Measurements from ENCODE around the gene TWIST2. TPM values are rescaled to one million over a fixed set of nuclear protein-coding genes. Genes with fewer than 3 reads are reported as not detected.

The TWIST2 gene
- total RNA-seq, 2 donors from 2014 or later: 6.2 to 26.1 TPM

GRCh38 chr2:238865744-238866355, 18.0 kb downstream of the TWIST2 start:
- no peak overlapping the region for H3K27ac ChIP-seq
- no peaks in the 10 kb centered on the region for H3K27me3 ChIP-seq
- no peaks in the 10 kb centered on the region for H3K9me3 ChIP-seq
- peaks cover 0 to 30% of the 10 kb centered on the region in 2 donors for H3K4me1 ChIP-seq
- no peaks in the 10 kb centered on the region for H3K36me3 ChIP-seq
- DNase-seq (ENCODE audit: low spot score): no peak
- H3K4me3 ChIP-seq: no peak overlapping the region
- TF ChIP-seq, protein P1, sequence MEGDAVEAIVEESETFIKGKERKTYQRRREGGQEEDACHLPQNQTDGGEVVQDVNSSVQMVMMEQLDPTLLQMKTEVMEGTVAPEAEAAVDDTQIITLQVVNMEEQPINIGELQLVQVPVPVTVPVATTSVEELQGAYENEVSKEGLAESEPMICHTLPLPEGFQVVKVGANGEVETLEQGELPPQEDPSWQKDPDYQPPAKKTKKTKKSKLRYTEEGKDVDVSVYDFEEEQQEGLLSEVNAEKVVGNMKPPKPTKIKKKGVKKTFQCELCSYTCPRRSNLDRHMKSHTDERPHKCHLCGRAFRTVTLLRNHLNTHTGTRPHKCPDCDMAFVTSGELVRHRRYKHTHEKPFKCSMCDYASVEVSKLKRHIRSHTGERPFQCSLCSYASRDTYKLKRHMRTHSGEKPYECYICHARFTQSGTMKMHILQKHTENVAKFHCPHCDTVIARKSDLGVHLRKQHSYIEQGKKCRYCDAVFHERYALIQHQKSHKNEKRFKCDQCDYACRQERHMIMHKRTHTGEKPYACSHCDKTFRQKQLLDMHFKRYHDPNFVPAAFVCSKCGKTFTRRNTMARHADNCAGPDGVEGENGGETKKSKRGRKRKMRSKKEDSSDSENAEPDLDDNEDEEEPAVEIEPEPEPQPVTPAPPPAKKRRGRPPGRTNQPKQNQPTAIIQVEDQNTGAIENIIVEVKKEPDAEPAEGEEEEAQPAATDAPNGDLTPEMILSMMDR (IDR thresholded peaks at IDR 0.05): no peak

DNA sequence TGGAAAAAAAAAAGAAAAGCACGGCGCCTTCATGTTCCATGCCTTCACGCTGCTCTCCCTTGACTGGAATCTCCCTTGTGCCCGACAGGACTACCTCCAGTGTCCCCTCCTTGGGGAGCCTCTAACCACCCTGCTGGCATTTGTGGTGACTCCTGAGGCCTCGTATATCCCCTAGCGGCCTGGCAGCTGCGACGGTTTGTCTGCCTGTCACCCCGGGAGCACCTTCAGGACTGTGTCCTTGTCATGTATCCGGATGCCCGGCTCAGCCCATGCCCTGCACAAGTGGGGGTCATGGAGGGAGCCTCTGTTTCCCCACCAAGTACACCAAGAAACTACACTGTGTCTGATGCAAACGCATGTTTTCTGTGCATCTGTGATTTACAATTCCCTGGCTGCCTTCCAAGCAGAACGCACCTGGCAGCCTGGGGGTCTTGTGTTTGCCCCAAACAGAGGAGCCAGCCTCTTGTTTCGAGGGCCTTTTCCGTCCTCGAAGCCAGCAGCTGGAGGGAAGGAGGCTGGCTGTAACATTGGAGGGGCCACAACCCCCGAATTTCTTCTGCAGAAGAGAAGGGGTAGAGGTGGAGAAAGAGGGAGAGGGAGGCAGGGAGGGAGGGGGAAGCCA, 18.9 kb downstream of the TWIST2 start:
- Histone ChIP-seq H3K4me3 (no peak overlapping the region), H3K4me1 (peaks cover 0 to 30% of the 10 kb centered on the region in 2 donors), H3K27ac (no peak overlapping the region), H3K27me3 (no peaks in the 10 kb centered on the region), H3K9me3 (no peaks in the 10 kb centered on the region), H3K36me3 (no peaks in the 10 kb centered on the region)
- TF ChIP-seq, protein P1 (IDR thresholded peaks at IDR 0.05): no peak
- DNase-seq (ENCODE audit: low spot score): no peak

GRCh38 chr2:238868067-238868524, 20.2 kb downstream of the TWIST2 start:
- H3K27ac ChIP-seq: peak overlapping the region in 1 of 2 donors; percentile 43
- no peaks in the 10 kb centered on the region for H3K9me3 ChIP-seq
- no peaks in the 10 kb centered on the region for H3K27me3 ChIP-seq
- TF ChIP-seq, protein P1 (IDR thresholded peaks at IDR 0.05): no peak
- H3K4me1 ChIP-seq: peaks cover 0 to 30% of the 10 kb centered on the region in 2 donors
- H3K36me3 ChIP-seq: no peaks in the 10 kb centered on the region
- H3K4me3 ChIP-seq: no peak overlapping the region
- DNase-seq (ENCODE audit: low spot score): peak; percentile 50

- TF ChIP-seq, protein P1 (IDR thresholded peaks at IDR 0.05): no peak
- Histone ChIP-seq H3K36me3 (no peaks in the 10 kb centered on the region), H3K27ac (peak overlapping the region; percentile 11 to 43), H3K4me3 (no peak overlapping the region), H3K27me3 (no peaks in the 10 kb centered on the region), H3K9me3 (no peaks in the 10 kb centered on the region), H3K4me1 (peaks cover 0 to 29% of the 10 kb centered on the region in 2 donors)
- DNase-seq (ENCODE audit: low spot score): peak; percentile 87
These were observed 20.9 kb downstream of the TWIST2 start for GRCh38 chr2:238868616-238869292.

DNA sequence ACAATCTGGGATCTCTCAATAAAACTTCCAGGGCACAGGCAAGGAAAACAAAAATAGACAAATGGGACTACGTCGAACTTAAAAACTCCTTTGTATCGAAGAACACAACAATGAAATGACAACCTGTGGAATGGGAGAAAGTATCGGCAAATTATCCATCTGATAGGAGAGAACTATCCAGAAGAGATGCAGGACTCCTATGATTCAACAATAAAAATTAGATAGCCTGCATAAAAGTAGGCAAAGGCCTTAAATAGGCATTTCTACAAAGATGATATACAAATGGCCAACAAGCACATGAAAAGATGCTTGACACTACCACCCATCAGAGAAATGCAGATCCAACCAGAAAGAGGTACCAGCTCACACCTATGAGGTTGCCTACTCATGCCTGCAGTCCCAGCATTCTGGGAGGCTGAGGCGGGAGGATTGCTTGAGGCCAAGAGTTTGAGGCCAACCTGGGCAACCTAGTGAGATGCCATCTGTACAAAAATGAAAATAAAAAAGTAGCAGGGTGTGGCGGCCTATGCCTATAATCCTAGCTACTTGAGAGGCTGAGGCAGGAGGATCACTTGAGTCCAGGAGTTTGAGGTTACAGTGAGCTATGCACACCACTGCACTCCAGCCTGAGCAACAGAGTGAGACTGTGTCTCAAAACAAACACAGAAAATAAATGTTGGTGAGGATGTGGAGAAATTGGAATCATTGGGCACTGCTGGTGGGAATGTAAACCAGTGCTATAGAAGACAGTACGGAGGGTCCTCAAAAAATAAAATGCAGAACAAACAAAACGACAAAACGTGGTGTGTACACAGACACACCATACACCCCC, 21.6 kb downstream of the TWIST2 start:
- Histone ChIP-seq H3K9me3 (no peaks in the 10 kb centered on the region), H3K4me1 (peaks cover 0 to 23% of the 10 kb centered on the region in 2 donors), H3K27ac (peak overlapping the region; percentile 11 to 37), H3K27me3 (no peaks in the 10 kb centered on the region), H3K4me3 (no peak overlapping the region), H3K36me3 (no peaks in the 10 kb centered on the region)
- DNase-seq (ENCODE audit: low spot score): peak; percentile 56
- TF ChIP-seq, protein P1 (IDR thresholded peaks at IDR 0.05): no peak

Measured in right atrium auricular region (tissue), 2 donors.